Prostate gland (tissue), 2 donors: ENCODE measurements around the gene ZNF570.

Experiments
- POLR2A ChIP-seq: fragments of 450-650 bp; IDR thresholded peaks from one replicate; pipeline ENCODE4 v1.6.1; 2016; ENCODE audit warnings: antibody characterized with exemption, mild to moderate bottlenecking
- POLR2AphosphoS5 ChIP-seq: sonication (generic); formaldehyde crosslinking; IDR thresholded peaks from one replicate; pipeline ENCODE4 v1.6.1; 2017; ENCODE audit warnings: antibody characterized with exemption
- TF ChIP-seq, protein P1 (sequence below), 4 experiments: fragments of 200-600 bp in 2 of 4; fragments of 450-650 bp in 2 of 4; sonication (generic) in 2 of 4; IDR thresholded peaks; 1 replicate in 3 of 4; 2 replicates in 1 of 4; pipeline ENCODE4 v1.5.1; 2016 to 2019; ENCODE audit warnings: antibody characterized with exemption in 4 of 4, mild to moderate bottlenecking in 2 of 4, moderate library complexity in 2 of 4

- TF ChIP-seq, protein P1, sequence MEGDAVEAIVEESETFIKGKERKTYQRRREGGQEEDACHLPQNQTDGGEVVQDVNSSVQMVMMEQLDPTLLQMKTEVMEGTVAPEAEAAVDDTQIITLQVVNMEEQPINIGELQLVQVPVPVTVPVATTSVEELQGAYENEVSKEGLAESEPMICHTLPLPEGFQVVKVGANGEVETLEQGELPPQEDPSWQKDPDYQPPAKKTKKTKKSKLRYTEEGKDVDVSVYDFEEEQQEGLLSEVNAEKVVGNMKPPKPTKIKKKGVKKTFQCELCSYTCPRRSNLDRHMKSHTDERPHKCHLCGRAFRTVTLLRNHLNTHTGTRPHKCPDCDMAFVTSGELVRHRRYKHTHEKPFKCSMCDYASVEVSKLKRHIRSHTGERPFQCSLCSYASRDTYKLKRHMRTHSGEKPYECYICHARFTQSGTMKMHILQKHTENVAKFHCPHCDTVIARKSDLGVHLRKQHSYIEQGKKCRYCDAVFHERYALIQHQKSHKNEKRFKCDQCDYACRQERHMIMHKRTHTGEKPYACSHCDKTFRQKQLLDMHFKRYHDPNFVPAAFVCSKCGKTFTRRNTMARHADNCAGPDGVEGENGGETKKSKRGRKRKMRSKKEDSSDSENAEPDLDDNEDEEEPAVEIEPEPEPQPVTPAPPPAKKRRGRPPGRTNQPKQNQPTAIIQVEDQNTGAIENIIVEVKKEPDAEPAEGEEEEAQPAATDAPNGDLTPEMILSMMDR (IDR thresholded peaks at IDR 0.05): no peak
- no peak for TF ChIP-seq POLR2AphosphoS5
- no peak for TF ChIP-seq POLR2A
These were observed 1.1 kb downstream of the ZNF570 start for GRCh38 chr19:37470216-37470615.
